Brain microvascular endothelial cell (primary cell): ENCODE data around the gene NENF.
"Not testable (repeated sequence)": the region's sequence is repeated elsewhere in the genome, so short reads cannot be mapped to it uniquely, and the experiment has no call there.

Experiments
- DNase-seq: peaks from one replicate; pipeline ENCODE4 v3.0.0-alpha.2; 2020
- H3K27ac ChIP-seq: fragments of 250-450 bp; sonication (Bioruptor Pico); 2 replicates; pipeline ENCODE4 v1.5.1; 2020; ENCODE audit warnings: mild to moderate bottlenecking, moderate library complexity
- H3K27me3 ChIP-seq: fragments of 250-450 bp; sonication (Bioruptor Pico); replicated peaks from 2 replicates; pipeline ENCODE4 v1.5.1; 2020; ENCODE audit warnings: mild to moderate bottlenecking
- H3K36me3 ChIP-seq: fragments of 250-450 bp; sonication (Bioruptor Pico); replicated peaks from 2 replicates; pipeline ENCODE4 v1.5.1; 2020; ENCODE audit warnings: mild to moderate bottlenecking
- H3K4me3 ChIP-seq: 2 replicates; pipeline ENCODE4 v1.5.1; 2011; ENCODE audit warnings: low read depth, mild to moderate bottlenecking, control low read depth, low read length, moderate library complexity
- in situ Hi-C: cut with HindIII; loops from 2 replicates; pipeline ENCODE4 v1.10.0; 2017; ENCODE audit warnings: low sequenced_read_pairs, low pct_ligation_motif_present
- TF ChIP-seq, protein P1 (sequence below): IDR thresholded peaks from 2 replicates; pipeline ENCODE4 v1.5.1; 2011; ENCODE audit warnings: low read depth, mild to moderate bottlenecking, moderate library complexity, low read length, control low read depth, inconsistent platforms; ENCODE audit errors: missing control alignments

NENF gene

DNA sequence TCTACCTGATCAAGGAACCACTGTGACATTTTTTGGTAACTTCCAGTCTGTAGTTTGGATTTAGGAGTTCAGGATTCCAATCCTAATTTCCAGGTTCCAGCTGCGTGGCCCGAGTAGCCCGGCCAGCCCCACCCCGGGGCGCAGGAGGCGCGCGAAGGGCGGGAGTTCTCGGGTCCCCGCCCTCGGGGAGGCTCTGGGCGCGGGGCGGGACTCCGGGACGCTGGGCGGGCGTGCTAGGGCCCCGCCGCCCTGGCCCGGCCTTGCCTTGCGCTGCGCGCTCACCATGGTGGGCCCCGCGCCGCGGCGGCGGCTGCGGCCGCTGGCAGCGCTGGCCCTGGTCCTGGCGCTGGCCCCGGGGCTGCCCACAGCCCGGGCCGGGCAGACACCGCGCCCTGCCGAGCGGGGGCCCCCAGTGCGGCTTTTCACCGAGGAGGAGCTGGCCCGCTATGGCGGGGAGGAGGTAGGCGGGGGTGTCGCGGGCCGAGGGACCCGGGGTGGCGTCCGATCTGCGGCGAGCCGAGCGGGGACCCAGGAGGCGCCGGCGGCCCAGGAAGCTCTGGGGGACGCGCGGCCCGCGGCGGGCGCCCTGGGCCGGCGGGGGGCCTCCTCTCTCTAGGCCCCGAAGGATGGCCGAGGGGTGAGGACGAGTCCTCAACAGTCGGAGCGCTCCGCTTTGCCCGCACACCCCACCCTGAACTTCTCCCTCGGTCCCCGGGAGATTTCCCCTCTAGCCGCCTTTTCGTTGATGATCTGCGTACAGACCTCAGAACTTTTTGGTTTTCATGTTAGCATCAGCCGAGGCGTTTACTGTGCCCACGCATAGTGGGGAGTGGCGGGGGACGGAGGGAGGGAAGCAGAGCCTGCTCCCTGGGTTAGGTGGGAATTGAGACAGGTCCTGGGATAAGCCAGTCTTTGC lies at the start of gene NENF:
NENF (plus strand) TSS at position 260 of the 916 bp plus-strand sequence; CDS start at position 284, 24 bp downstream.
- in situ Hi-C loops, result no loop called here
- TF ChIP-seq, protein P1, sequence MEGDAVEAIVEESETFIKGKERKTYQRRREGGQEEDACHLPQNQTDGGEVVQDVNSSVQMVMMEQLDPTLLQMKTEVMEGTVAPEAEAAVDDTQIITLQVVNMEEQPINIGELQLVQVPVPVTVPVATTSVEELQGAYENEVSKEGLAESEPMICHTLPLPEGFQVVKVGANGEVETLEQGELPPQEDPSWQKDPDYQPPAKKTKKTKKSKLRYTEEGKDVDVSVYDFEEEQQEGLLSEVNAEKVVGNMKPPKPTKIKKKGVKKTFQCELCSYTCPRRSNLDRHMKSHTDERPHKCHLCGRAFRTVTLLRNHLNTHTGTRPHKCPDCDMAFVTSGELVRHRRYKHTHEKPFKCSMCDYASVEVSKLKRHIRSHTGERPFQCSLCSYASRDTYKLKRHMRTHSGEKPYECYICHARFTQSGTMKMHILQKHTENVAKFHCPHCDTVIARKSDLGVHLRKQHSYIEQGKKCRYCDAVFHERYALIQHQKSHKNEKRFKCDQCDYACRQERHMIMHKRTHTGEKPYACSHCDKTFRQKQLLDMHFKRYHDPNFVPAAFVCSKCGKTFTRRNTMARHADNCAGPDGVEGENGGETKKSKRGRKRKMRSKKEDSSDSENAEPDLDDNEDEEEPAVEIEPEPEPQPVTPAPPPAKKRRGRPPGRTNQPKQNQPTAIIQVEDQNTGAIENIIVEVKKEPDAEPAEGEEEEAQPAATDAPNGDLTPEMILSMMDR, result no peak
- Histone ChIP-seq H3K36me3 (no peaks in the 10 kb centered on the region), H3K27me3 (no peaks in the 10 kb centered on the region), H3K27ac (peak within 1 kb of the TSS; percentile 36), H3K4me3 (peak within 1 kb of the TSS; percentile 67)
- peak; percentile 36 for DNase-seq

DNA sequence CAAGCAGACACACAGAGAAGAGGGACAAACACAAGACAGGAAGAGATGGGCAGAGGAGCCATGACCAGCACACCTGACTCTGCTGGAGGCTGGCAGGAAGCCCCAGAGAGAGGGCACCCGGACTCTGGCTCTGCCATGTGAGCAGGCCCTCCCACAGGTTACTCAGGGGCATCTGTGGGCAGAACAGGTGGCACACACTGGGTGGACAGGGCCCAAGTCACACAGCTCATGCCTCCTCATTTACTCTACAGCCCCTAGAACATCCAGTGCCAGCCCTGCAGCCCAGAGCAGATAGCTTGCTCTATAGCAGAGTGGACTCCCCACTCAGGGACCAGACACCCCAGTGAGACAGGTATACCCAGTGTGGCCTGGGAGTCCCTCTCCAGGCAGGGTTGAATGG lies 46.7 kb upstream of the NENF start:
- Histone ChIP-seq H3K36me3 (peaks cover 16% of the 10 kb centered on the region), H3K4me3 (no peak overlapping the region), H3K27me3 (no peaks in the 10 kb centered on the region), H3K27ac (no peak overlapping the region)
- TF ChIP-seq, protein P1, result no peak
- DNase-seq, result no peak
- in situ Hi-C loops, result no loop called here

DNA sequence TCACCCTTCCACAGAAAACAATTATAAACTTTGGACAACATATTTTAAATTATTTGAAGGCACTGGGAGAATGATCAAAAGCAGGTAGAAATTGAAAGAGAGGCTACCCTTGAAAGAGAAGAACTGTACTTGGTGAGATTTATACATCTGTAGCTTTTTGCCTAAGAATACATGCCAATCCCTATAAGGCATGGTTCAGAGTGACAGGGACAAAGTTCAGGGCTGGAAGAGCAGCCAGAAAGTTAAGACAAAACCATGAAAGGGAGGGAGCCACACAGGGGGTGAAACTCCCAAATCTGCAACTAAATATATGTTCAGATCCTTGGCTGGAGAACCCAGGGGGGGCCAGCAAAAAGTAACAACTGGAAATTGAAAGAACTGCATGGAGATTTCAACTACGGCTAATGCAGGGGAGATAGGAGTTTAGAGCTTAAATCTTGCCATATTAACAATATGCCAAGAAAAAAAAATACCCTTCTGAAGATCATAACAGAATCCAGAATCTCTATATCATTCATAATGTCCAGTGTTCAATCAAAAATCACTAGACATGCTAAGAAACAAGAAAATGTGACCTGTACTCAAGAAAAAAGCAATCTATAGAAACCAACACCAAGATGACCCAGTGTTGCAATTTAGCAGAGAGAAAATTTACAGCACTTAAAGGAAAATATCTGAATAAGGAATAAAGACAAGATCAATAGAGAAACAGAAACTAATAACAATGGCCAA lies 43.6 kb upstream of the NENF start:
- no peak for DNase-seq
- Histone ChIP-seq H3K27me3 (no peaks in the 10 kb centered on the region), H3K27ac (no peak overlapping the region), H3K4me3 (no peak overlapping the region), H3K36me3 (peaks cover 13% of the 10 kb centered on the region)
- in situ Hi-C loops, result no loop called here
- TF ChIP-seq, protein P1, result no peak

DNA sequence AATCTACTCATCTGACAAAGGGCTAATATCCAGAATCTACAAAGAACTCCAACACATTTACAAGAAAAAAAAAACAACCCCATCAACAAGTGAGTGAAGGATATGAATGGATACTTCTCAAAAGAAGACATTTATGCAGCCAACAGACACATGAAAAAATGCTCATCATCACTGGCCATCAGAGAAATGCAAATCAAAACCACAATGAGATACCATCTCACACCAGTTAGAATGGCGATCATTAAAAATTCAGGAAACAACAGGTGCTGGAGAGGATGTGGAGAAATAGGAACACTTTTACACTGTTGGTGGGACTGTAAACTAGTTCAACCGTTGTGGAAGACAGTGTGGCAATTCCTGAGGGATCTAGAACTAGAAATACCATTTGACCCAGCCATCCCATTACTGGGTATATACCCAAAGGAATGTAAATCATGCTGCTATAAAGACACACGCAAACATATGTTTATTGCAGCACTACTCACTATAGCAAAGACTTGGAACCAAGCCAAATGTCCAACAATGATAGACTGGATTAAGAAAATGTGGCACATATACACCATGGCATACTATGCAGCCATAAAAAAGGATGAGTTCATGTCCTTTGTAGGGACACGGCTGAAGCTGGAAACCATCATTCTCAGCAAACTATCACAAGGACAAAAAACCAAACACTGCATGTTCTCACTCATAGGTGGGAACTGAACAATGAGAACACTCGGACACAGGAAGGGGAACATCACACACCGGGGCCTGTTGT lies 36.9 kb upstream of the NENF start:
- H3K27me3 ChIP-seq, in situ Hi-C loops, H3K36me3 ChIP-seq, H3K27ac ChIP-seq, H3K4me3 ChIP-seq, DNase-seq: not testable (repeated sequence)

DNA sequence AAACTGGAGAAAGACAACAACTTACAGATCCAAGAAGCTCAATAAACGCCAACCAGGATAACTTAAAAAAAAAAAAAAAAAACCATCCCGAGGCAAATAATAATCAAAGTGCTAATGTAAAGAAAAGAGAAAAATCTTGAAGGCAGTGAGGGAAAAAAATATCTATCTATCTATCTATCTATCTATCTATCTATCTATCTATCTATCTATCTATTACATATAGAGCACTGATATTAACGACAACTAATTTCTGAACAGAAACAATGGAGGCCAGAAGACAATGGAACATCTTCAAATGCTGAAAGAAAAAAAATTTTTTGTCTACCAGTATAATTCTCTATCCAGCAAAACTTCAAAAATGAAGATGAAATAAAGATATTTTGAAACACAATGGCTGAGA lies 36.1 kb upstream of the NENF start:
- no peaks in the 10 kb centered on the region for H3K36me3 ChIP-seq

More for the DNA sequence above, 36.1 kb upstream of the NENF start:
- Histone ChIP-seq H3K27ac (no peak overlapping the region), H3K27me3 (no peaks in the 10 kb centered on the region), H3K4me3 (no peak overlapping the region)
- no peak for DNase-seq
- in situ Hi-C loops, result no loop called here
- TF ChIP-seq, protein P1, result no peak
